ENCODE measurements around the gene RAD52. TPM values are rescaled to one million over a fixed set of nuclear protein-coding genes. Genes with fewer than 3 reads are reported as not detected.

Gene RAD52
- total RNA-seq, 1 donor: 10.1 TPM

- no peak overlapping the region for H3K4me3 ChIP-seq (ENCODE audit: insufficient read depth, low read length)
- no peak for TF ChIP-seq CTCF (IDR thresholded peaks at IDR 0.05; ENCODE audit: extremely low read depth, low read depth, low read length)
- H2AFZ ChIP-seq (ENCODE audit: low read length): no peak overlapping the region
- no peak overlapping the region for H3K4me2 ChIP-seq (ENCODE audit: insufficient read depth, low read length)
- no peak overlapping the region for H3K27ac ChIP-seq (ENCODE audit: low read depth, low read length)
- no peaks in the 10 kb centered on the region for H3K4me1 ChIP-seq (ENCODE audit: insufficient read depth, low read length)
- no peaks in the 10 kb centered on the region for H3K79me2 ChIP-seq (ENCODE audit: insufficient read depth, low read length)
- H3K9me3 ChIP-seq (ENCODE audit: low read depth, low read length): no peaks in the 10 kb centered on the region
- H4K20me1 ChIP-seq (ENCODE audit: insufficient read depth, low read length): no peaks in the 10 kb centered on the region
- H3K36me3 ChIP-seq (ENCODE audit: insufficient read depth, low read length): peaks cover 99% of the 10 kb centered on the region
- no peak for DNase-seq (ENCODE audit: insufficient read length, low spot score, missing footprints)
- H3K27me3 ChIP-seq (ENCODE audit: insufficient read depth, low read length): no peaks in the 10 kb centered on the region
Measured at GRCh38 chr12:885701-886100, 63.8 kb downstream of the RAD52 start.

GRCh38 chr12:884746-885414, 64.6 kb downstream of the RAD52 start:
- no peak overlapping the region for H3K27ac ChIP-seq (ENCODE audit: low read depth, low read length)
- peaks cover under 1% of the 10 kb centered on the region for H4K20me1 ChIP-seq (ENCODE audit: insufficient read depth, low read length)
- no peak overlapping the region for H3K4me2 ChIP-seq (ENCODE audit: insufficient read depth, low read length)
- no peak overlapping the region for H2AFZ ChIP-seq (ENCODE audit: low read length)
- H3K27me3 ChIP-seq (ENCODE audit: insufficient read depth, low read length): no peaks in the 10 kb centered on the region
- DNase-seq (ENCODE audit: insufficient read length, low spot score, missing footprints): no peak
- no peaks in the 10 kb centered on the region for H3K79me2 ChIP-seq (ENCODE audit: insufficient read depth, low read length)
- TF ChIP-seq CTCF (IDR thresholded peaks at IDR 0.05; ENCODE audit: extremely low read depth, low read depth, low read length): no peak
- H3K9me3 ChIP-seq (ENCODE audit: low read depth, low read length): no peaks in the 10 kb centered on the region
- no peak overlapping the region for H3K4me3 ChIP-seq (ENCODE audit: insufficient read depth, low read length)
- H3K36me3 ChIP-seq (ENCODE audit: insufficient read depth, low read length): peaks cover 99% of the 10 kb centered on the region
- peaks cover under 1% of the 10 kb centered on the region for H3K4me1 ChIP-seq (ENCODE audit: insufficient read depth, low read length)

GRCh38 chr12:880656-881055, 68.8 kb downstream of the RAD52 start:
- Histone ChIP-seq H3K4me2 (ENCODE audit: insufficient read depth, low read length) (no peak overlapping the region), H3K4me3 (ENCODE audit: insufficient read depth, low read length) (no peak overlapping the region), H3K36me3 (ENCODE audit: insufficient read depth, low read length) (peaks cover 78% of the 10 kb centered on the region), H2AFZ (ENCODE audit: low read length) (no peak overlapping the region), H4K20me1 (ENCODE audit: insufficient read depth, low read length) (peaks cover 5% of the 10 kb centered on the region), H3K27ac (ENCODE audit: low read depth, low read length) (no peak overlapping the region), H3K27me3 (ENCODE audit: insufficient read depth, low read length) (no peaks in the 10 kb centered on the region), H3K79me2 (ENCODE audit: insufficient read depth, low read length) (no peaks in the 10 kb centered on the region), H3K4me1 (ENCODE audit: insufficient read depth, low read length) (peaks cover 10% of the 10 kb centered on the region), H3K9me3 (ENCODE audit: low read depth, low read length) (no peaks in the 10 kb centered on the region)
- no peak for DNase-seq (ENCODE audit: insufficient read length, low spot score, missing footprints)
- no peak for TF ChIP-seq CTCF (IDR thresholded peaks at IDR 0.05; ENCODE audit: extremely low read depth, low read depth, low read length)

- Histone ChIP-seq H3K4me2 (ENCODE audit: insufficient read depth, low read length) (peak overlapping the region; percentile 21), H4K20me1 (ENCODE audit: insufficient read depth, low read length) (peaks cover 5% of the 10 kb centered on the region)
- TF ChIP-seq CTCF (IDR thresholded peaks at IDR 0.05; ENCODE audit: extremely low read depth, low read depth, low read length): no peak
Measured at GRCh38 chr12:879641-880040, 69.9 kb downstream of the RAD52 start.

More at GRCh38 chr12:879641-880040, 69.9 kb downstream of the RAD52 start:
- Histone ChIP-seq H3K9me3 (ENCODE audit: low read depth, low read length) (no peaks in the 10 kb centered on the region), H3K27me3 (ENCODE audit: insufficient read depth, low read length) (no peaks in the 10 kb centered on the region), H2AFZ (ENCODE audit: low read length) (no peak overlapping the region), H3K4me1 (ENCODE audit: insufficient read depth, low read length) (peaks cover 10% of the 10 kb centered on the region), H3K4me3 (ENCODE audit: insufficient read depth, low read length) (no peak overlapping the region), H3K36me3 (ENCODE audit: insufficient read depth, low read length) (peaks cover 69% of the 10 kb centered on the region), H3K27ac (ENCODE audit: low read depth, low read length) (peak overlapping the region; percentile 38), H3K79me2 (ENCODE audit: insufficient read depth, low read length) (no peaks in the 10 kb centered on the region)
- peak; percentile 78 for DNase-seq (ENCODE audit: insufficient read length, low spot score, missing footprints)
